Measurements from ENCODE around the gene CX3CR1.

The CX3CR1 gene

DNA sequence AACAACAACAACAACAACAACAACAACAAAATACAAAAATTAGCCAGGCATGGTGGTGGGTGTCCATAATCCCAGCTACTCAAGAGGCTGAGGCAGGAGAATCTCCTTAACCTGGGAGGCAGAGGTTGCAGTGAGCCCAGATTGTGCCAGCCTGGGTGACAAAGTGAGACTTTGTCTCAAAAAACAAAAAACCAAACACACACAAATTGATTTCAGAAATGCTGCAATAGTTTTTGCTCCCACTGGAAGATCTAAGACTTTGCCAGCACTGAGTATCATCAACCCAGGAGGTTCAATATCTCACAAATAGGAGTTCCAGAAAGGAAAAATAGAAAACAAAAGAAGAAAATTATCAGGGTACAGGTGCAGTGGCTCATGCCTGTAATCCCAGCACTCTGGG, 33.5 kb upstream of the CX3CR1 start:
- Histone ChIP-seq H3K36me3 (replicated peaks; ENCODE audit: insufficient read depth, low read length) (no peaks in the 10 kb centered on the region), H3K4me1 (ENCODE audit: low read length) (no peaks in the 10 kb centered on the region), H2AFZ (ENCODE audit: low read length) (no peak overlapping the region), H3K9ac (ENCODE audit: low read length) (no peak overlapping the region), H3K79me2 (ENCODE audit: low read length) (no peaks in the 10 kb centered on the region), H3K4me2 (ENCODE audit: low read depth, low read length) (no peak overlapping the region), H4K20me1 (ENCODE audit: insufficient read depth, low read length) (no peaks in the 10 kb centered on the region), H3K27ac (ENCODE audit: low read length) (no peak overlapping the region), H3K27me3 (replicated peaks; ENCODE audit: insufficient read depth, low read length) (no peaks in the 10 kb centered on the region), H3K4me3 (ENCODE audit: low read length) (no peak overlapping the region), H3F3A (ENCODE audit: insufficient read depth, low read length) (no peaks in the 10 kb centered on the region), H3K9me3 (replicated peaks; ENCODE audit: insufficient read depth, low read length) (no peaks in the 10 kb centered on the region), H3K9me2 (replicated peaks; ENCODE audit: insufficient read depth, low read length) (no peaks in the 10 kb centered on the region)
- DNase-seq: no peak
- no peak for TF ChIP-seq EZH2 (optimal IDR thresholded peaks at IDR 0.05; ENCODE audit: low read depth, low read length)
- no peak for TF ChIP-seq EZH2phosphoT487 (IDR thresholded peaks at IDR 0.05; ENCODE audit: low read length)

DNA sequence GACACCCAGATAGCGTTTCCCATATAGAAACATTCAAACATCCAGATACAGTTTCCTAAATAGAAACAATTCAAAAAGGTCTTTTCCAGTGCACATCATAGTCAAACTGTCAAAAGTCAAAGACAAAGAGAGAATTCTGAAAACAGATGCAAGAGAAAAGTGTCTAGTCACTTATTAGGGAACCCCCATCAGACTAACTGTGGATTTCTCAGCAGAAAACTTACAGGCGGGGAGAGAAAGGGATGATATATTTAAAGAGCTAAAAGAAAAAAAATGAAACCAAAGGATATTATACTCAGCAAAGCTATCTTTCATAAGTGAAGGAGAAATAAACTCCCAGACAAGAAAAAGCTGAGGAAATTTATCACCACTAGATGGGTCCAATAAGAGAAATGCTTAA, 22.3 kb upstream of the CX3CR1 start:
- no peak overlapping the region for H3K9ac ChIP-seq (ENCODE audit: low read length)
- no peak overlapping the region for H3K4me2 ChIP-seq (ENCODE audit: low read depth, low read length)
- no peaks in the 10 kb centered on the region for H3K9me2 ChIP-seq (replicated peaks; ENCODE audit: insufficient read depth, low read length)
- no peaks in the 10 kb centered on the region for H3K27me3 ChIP-seq (replicated peaks; ENCODE audit: insufficient read depth, low read length)
- no peaks in the 10 kb centered on the region for H4K20me1 ChIP-seq (ENCODE audit: insufficient read depth, low read length)
- no peak for DNase-seq
- H3K36me3 ChIP-seq (replicated peaks; ENCODE audit: insufficient read depth, low read length): no peaks in the 10 kb centered on the region
- H3K27ac ChIP-seq (ENCODE audit: low read length): no peak overlapping the region
- H3K4me3 ChIP-seq (ENCODE audit: low read length): no peak overlapping the region
- H3K79me2 ChIP-seq (ENCODE audit: low read length): no peaks in the 10 kb centered on the region
- no peaks in the 10 kb centered on the region for H3F3A ChIP-seq (ENCODE audit: insufficient read depth, low read length)
- TF ChIP-seq, protein P1, sequence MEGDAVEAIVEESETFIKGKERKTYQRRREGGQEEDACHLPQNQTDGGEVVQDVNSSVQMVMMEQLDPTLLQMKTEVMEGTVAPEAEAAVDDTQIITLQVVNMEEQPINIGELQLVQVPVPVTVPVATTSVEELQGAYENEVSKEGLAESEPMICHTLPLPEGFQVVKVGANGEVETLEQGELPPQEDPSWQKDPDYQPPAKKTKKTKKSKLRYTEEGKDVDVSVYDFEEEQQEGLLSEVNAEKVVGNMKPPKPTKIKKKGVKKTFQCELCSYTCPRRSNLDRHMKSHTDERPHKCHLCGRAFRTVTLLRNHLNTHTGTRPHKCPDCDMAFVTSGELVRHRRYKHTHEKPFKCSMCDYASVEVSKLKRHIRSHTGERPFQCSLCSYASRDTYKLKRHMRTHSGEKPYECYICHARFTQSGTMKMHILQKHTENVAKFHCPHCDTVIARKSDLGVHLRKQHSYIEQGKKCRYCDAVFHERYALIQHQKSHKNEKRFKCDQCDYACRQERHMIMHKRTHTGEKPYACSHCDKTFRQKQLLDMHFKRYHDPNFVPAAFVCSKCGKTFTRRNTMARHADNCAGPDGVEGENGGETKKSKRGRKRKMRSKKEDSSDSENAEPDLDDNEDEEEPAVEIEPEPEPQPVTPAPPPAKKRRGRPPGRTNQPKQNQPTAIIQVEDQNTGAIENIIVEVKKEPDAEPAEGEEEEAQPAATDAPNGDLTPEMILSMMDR (IDR thresholded peaks at IDR 0.05; ENCODE audit: low read length): no peak
- TF ChIP-seq EZH2 (optimal IDR thresholded peaks at IDR 0.05; ENCODE audit: low read depth, low read length): no peak
- TF ChIP-seq EZH2phosphoT487 (IDR thresholded peaks at IDR 0.05; ENCODE audit: low read length): no peak
- H2AFZ ChIP-seq (ENCODE audit: low read length): no peak overlapping the region
- H3K9me3 ChIP-seq (replicated peaks; ENCODE audit: insufficient read depth, low read length): no peaks in the 10 kb centered on the region
- 0 out of 2 replicates have a peak, but pooled peaks cover 4% of the 10 kb centered on the region for H3K4me1 ChIP-seq (ENCODE audit: low read length)

DNA sequence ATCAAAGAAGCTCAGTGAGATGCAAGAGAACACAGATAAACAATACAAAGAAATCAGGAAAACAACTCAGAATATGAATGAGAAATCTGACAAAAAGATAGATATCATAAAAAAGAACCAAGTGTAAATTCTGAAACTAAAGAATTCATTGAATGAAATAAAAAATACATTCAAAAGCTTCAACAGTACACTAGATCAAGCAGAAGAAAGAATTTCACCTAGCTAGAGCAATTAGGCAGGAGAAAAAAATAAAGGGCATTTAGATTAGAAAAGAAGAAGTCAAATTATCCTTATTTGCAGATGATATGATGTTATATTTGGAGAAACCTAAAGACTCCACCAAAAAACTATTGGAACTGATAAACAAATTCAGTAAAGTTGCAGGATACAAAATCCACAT, 19.4 kb upstream of the CX3CR1 start:
- H3K27ac ChIP-seq (ENCODE audit: low read length): no peak overlapping the region

More for the DNA sequence above, 19.4 kb upstream of the CX3CR1 start:
- H3K36me3 ChIP-seq (replicated peaks; ENCODE audit: insufficient read depth, low read length): no peaks in the 10 kb centered on the region
- TF ChIP-seq EZH2phosphoT487 (IDR thresholded peaks at IDR 0.05; ENCODE audit: low read length) (no peak), EZH2 (optimal IDR thresholded peaks at IDR 0.05; ENCODE audit: low read depth, low read length) (no peak)
- TF ChIP-seq, protein P1 (IDR thresholded peaks at IDR 0.05; ENCODE audit: low read length): no peak
- no peaks in the 10 kb centered on the region for H3K79me2 ChIP-seq (ENCODE audit: low read length)
- H3K9ac ChIP-seq (ENCODE audit: low read length): no peak overlapping the region
- H3K9me2 ChIP-seq (replicated peaks; ENCODE audit: insufficient read depth, low read length): no peaks in the 10 kb centered on the region
- no peak overlapping the region for H2AFZ ChIP-seq (ENCODE audit: low read length)
- H3K4me1 ChIP-seq (ENCODE audit: low read length): no peaks in the 10 kb centered on the region
- no peaks in the 10 kb centered on the region for H3F3A ChIP-seq (ENCODE audit: insufficient read depth, low read length)
- no peaks in the 10 kb centered on the region for H3K27me3 ChIP-seq (replicated peaks; ENCODE audit: insufficient read depth, low read length)
- DNase-seq: no peak
- H4K20me1 ChIP-seq (ENCODE audit: insufficient read depth, low read length): no peaks in the 10 kb centered on the region
- no peaks in the 10 kb centered on the region for H3K9me3 ChIP-seq (replicated peaks; ENCODE audit: insufficient read depth, low read length)
- no peak overlapping the region for H3K4me3 ChIP-seq (ENCODE audit: low read length)
- no peak overlapping the region for H3K4me2 ChIP-seq (ENCODE audit: low read depth, low read length)
